ENCODE measurements around the gene ESYT1.

ESYT1 gene

DNA sequence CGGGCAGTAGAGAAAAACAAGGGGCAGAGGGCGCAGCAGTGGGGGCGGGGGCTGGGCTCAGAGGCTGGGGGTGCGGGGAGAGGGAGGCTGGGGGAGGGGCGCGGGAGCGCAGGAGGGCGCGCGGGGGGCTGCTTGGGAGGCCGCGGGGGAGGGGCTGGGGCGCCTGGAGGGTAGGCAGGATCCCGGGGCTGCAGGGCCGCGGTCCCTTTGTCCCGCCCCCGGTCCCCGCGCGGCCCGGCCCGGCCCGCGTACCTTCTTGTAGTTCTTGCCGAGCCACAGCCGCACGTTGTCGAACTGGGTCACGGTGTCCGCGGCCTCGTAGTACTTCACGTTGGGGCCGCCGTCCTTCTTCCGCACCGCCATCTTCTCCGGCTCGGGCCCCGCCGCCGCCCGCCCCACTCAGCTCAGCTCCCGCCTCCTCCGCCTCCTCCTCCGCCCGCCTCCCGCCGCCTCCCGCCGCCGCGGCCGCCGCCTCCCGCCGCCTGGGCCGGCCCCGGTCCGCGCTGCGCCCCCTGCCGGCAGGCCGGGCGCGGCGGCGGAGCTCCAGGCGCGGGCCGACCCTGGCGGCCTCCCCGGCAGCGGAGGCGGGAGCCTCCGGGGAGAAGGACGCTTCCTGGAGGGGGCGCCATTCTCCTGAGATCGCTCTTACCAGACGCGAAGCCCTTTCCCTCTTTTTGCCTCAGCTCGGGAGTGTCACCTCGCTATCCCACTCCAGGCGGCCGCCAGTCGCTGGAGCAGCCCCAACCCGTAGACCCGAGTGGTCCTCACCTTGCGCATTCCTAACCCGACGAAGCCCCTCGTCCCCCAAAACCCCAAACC, 61.2 kb downstream of the ESYT1 start, which contains the start of gene SMARCC2:
Gene SMARCC2, minus strand, starts transcription at position 385 of the 819 bp plus-strand sequence. Its CDS starts 22 bp downstream, at position 363.
- TF ChIP-seq, protein P1, sequence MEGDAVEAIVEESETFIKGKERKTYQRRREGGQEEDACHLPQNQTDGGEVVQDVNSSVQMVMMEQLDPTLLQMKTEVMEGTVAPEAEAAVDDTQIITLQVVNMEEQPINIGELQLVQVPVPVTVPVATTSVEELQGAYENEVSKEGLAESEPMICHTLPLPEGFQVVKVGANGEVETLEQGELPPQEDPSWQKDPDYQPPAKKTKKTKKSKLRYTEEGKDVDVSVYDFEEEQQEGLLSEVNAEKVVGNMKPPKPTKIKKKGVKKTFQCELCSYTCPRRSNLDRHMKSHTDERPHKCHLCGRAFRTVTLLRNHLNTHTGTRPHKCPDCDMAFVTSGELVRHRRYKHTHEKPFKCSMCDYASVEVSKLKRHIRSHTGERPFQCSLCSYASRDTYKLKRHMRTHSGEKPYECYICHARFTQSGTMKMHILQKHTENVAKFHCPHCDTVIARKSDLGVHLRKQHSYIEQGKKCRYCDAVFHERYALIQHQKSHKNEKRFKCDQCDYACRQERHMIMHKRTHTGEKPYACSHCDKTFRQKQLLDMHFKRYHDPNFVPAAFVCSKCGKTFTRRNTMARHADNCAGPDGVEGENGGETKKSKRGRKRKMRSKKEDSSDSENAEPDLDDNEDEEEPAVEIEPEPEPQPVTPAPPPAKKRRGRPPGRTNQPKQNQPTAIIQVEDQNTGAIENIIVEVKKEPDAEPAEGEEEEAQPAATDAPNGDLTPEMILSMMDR (IDR thresholded peaks at IDR 0.05), result peak; percentile 99

DNA sequence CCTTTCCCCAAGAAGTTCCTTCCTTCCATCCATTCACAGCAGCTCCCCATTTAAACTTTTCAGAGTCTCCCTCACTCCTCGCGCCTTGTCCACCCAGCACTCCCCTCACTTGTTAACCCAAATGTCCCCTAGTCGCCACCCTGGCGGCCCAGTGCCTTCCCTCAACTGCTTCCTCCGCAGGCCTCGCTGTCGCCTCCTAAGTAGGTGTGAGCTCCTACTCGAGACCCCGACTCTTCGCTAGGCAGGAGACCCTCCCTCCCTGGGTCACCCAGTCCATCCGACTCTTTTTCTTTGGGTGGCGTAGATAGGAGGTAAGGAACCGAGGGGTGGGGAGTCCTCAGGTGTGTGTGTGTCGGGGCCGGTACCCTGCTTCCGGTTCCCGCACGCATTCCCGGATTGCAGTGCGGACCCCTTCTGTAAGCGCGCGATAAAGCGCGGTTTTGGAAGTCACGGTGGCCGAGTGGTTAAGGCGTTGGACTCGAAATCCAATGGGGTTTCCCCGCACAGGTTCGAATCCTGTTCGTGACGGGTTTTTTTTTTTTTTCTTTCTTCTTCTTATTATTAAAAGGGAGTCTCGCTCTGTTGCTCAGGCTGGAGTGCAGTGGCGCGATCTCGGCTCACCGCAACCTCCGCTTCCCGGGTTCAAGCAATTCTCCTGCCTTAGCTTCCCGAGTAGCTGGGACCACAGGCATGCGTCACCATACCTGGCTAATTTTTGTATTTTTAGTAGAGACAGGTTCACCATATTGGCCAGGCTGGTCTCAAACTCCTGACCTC, 62.0 kb downstream of the ESYT1 start:
- TF ChIP-seq, protein P1 (IDR thresholded peaks at IDR 0.05), result no peak

DNA sequence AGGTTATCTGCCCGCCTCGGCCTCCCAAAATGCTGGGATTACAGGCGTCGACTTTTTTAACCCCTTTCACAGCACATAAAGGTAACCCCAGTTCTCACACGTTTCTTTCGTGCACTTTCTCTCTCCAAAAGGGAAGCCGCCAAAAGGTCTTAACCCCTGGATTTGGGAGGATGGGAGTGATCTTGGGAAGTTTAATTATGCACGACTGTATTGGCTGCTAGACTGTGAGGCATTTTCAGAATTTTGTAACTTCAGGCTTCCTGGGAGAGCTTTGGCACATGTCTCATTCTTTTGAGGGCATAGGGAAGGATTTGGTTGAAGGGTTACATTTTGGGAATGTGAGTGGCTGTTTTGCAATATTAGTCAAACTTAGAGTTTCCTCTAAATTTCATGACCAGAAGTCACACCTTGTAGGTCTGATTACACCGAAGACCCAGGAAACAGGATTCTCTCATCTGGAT, 62.7 kb downstream of the ESYT1 start:
- TF ChIP-seq, protein P1 (IDR thresholded peaks at IDR 0.05), result no peak

DNA sequence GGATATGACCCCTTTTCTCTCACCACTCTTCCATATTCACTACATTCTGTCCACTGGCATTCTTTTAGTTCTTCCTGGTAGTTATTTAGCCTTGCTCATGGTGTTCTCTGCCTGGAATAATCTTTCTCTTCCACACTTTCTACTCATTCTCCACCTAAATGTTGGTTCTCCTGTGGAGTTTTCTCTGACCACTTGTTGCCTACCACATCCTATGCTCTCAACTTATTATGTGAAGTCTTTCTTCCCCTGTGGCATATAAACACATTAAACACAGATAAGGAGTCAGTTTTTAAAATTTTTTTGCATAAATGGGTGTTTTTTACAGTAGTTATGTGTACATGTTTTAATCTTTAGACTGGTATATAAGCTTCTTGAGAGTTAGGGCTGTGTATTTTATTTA, 64.5 kb downstream of the ESYT1 start:
- TF ChIP-seq, protein P1 (IDR thresholded peaks at IDR 0.05), result no peak

DNA sequence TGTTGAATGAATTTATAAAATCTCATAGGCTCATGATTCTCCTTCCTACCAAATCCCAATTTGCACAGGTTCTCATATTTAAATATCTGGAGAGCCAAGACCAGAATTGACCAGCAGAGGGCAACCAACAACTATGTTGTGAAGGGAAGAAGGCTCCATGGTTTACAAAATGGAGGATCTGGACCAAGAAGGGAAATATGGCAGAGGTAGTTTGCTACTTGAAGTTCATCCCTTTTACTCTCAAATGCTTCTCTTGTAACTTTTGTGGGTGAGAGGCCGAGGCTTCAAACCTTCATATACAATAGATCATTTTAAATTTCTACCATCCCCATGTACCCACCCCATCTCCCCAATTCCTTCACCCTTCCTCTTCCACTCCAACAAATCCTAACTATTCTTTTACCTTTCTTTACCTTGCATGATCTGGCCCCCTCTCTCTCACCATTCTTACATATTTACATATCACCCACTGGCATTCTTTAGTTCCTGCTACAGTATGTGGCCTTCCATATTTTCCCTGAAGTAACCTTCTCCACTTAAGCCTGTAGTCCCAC, 65.0 kb downstream of the ESYT1 start:
- TF ChIP-seq, protein P1 (IDR thresholded peaks at IDR 0.05), result peak; percentile 87
